Sciatic nerve (tissue), 2 donors: Measurements from ENCODE around the gene APOL6. TPM values are rescaled to one million over a fixed set of nuclear protein-coding genes. Genes with fewer than 3 reads are reported as not detected.

Experiments
- ATAC-seq: fragments of 200-7000 bp; cut with Tn5 transposase; one replicate; pipeline ENCODE4 v1.9.1; 2020; ENCODE audit warnings: mild to moderate bottlenecking, moderate library complexity
- DNase-seq: peaks from one replicate; pipeline ENCODE4 v3.0.0-alpha.2; 2020; ENCODE audit warnings: low spot score
- intact Hi-C: fragments of 100-400 bp; cut with DNase I; formaldehyde crosslinking; loops from one replicate; pipeline ENCODE4 v1.14.2; 2022
- total RNA-seq: library from RNA; stranded (reverse); fragmentation: NEBNext Ultra II Directional; extraction: Animal tissue kit (Norgen Biotek cat#: 25700); gene quantifications from one replicate; pipeline ENCODE4 v1.2.1, GENCODE V29; 2021
- donor health status: DM: no; HTN: no; CAD: no.
- donor health status: DM: no; HTN: no; CAD: no.

The APOL6 gene
- total RNA-seq, 1 donor from 2014 or later, result 16.4 TPM

DNA sequence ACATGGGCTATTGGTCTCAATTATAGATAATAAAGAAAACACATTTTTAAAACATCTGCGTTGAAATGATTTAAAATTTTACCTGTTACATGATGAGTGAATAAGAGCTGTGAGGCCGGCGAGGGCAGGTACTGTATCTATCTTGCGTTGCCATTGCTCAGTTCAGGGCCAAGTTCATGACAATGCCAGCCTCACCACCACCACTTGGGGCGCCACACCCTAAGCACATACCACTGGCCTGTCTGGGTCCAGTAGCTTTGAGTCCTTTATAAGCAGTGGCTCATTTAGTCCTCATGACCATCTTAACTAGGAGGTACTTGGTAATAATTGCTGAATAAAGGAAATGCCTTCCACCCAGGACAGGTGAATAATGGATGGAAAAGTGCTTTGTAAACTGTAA, 16.6 kb upstream of the APOL6 start:
- DNase-seq (peak; percentile 58), ATAC-seq (no peak)
- intact Hi-C loops, result no loop called here

- ATAC-seq, result no peak
- intact Hi-C loops, result no loop called here
- peak; percentile 32 for DNase-seq
Measured at GRCh38 chr22:35632935-35633334, 15.3 kb upstream of the APOL6 start.

DNA sequence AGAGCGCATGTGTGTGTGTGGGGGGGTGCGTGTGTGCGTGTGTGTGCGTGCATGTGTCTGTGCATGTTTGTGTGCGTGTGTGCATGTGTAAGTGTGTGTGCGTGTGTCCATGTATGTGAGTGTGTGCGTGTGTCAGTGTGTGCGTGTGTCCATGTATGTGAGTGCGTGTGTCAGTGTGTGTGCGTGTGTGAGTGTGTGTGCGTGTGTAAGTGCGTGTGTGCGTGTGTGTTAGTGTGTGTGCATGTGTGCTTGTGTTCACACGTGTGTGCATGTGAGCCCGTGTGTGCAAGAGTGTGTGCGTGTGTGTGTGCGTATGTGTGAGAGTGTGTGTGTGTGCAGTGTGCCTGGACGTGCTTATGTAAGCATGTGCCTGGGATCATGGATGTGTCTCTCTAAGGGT, 14.7 kb upstream of the APOL6 start:
- intact Hi-C loops, result no loop called here
- DNase-seq, result peak; percentile 14
- ATAC-seq, result no peak

DNA sequence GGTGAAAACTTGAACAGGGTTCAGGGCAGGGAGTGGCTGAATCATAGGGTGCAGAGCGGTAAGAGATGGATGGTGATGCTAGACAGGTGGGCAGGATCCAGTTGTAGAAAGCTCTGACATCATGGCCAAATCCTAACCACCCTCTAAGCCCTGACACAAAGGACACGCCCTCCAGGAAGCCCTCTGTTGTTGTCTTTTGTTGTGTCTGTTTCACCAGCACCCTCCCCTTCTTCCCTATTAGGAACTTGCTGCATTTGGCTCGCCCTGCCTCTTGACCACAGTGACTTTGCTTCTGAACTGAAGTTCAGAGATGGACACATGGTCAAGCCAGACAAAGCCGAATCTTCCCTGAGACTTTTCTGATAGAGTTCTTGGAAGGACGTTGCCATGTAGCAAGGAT, 14.2 kb upstream of the APOL6 start:
- intact Hi-C loops, result no loop called here
- DNase-seq (peak; percentile 23), ATAC-seq (no peak)

DNA sequence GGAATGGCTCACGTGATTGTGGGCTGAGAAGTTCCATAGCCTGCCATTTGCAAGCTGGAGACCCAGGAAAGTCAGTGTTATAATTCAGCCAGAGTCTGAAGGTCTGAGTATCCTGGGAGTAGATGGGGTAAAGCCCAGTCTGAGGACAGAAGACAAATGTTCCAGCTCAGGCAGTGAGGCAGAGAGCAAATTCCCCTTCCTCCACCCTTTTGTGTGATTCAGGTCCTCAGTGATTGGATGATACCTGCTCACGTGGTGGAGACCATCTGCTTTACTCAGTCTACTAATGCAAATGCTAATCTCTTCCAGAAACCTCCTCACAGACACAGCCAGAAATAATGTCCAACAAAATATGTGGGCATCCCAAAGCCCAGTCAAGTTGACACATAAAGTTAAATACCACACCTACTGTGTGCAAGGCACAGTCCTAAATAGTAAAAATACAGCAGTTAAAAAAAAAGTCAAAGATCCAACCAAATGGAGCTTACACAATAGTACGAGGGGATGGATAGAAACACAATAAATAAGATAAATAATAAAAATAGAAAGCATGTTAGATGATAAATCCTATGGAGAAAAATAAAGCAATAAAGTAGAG, 13.2 kb upstream of the APOL6 start:
- intact Hi-C loops, result no loop called here
- ATAC-seq (no peak), DNase-seq (peak; percentile 0)

GRCh38 chr22:35637254-35637653, 11.0 kb upstream of the APOL6 start:
- intact Hi-C loops, result no loop called here
- no peak for ATAC-seq
- DNase-seq, result peak; percentile 22

- intact Hi-C loops, result no loop called here
- ATAC-seq (peak; percentile 59), DNase-seq (no peak)
Measured at GRCh38 chr22:35638001-35638400, 10.2 kb upstream of the APOL6 start.

DNA sequence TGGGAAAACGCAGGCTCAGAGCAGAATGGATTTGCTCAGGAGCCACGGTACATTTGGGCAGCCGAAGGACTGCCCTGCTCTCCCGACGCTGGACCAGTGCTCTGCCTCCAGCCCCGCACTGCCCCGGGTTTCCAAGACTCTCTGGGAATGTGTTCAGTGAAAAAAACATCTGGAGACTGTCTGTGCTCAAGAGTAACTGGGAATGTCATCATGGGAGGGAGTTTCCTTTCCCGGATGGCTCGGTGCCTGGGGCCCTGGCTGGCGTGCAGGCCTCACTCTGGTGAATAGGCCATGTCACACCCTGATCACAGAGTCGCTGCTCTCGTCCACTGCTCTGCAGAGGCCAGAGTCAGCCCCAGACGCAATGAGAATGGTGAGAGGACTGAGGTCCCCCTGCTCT, 9.8 kb upstream of the APOL6 start:
- DNase-seq (peak; percentile 84), ATAC-seq (peak; percentile 94)
- intact Hi-C loops, result no loop called here

- DNase-seq, result no peak
- ATAC-seq, result no peak
- intact Hi-C loops, result no loop called here
Measured at GRCh38 chr22:35641494-35642120, 6.6 kb upstream of the APOL6 start.

- intact Hi-C loops, result no loop called here
- DNase-seq, result no peak
- ATAC-seq, result no peak
Measured at GRCh38 chr22:35642305-35642741, 5.9 kb upstream of the APOL6 start.

GRCh38 chr22:35643991-35644390, 4.3 kb upstream of the APOL6 start:
- no peak for DNase-seq
- ATAC-seq, result no peak
- intact Hi-C loops, result no loop called here

DNA sequence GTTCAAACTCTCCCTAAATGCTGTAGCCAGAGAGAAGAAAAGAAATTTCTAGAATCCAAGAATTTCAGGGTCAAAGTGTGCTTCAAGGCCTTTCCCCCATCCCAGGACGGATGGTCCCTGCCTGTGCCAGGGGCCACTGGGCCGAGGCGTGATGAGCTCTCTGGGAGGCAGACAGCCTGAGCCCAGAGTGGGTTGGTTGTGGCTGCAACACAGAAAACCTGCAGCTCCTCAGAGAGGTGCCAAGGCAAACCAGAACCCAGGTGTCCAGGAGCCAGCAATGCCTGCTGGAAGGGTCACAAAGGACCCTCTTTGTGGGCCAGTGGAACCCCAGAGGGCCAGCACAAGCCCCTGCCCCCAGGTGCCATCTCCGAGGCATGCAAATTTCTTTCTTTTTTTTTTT, 2.6 kb upstream of the APOL6 start:
- intact Hi-C loops, result no loop called here
- ATAC-seq, result no peak
- DNase-seq, result no peak

- intact Hi-C loops, result no loop called here
- ATAC-seq, result no peak
- DNase-seq, result no peak
Measured at GRCh38 chr22:35649026-35649553, 844 bp downstream of the APOL6 start.

DNA sequence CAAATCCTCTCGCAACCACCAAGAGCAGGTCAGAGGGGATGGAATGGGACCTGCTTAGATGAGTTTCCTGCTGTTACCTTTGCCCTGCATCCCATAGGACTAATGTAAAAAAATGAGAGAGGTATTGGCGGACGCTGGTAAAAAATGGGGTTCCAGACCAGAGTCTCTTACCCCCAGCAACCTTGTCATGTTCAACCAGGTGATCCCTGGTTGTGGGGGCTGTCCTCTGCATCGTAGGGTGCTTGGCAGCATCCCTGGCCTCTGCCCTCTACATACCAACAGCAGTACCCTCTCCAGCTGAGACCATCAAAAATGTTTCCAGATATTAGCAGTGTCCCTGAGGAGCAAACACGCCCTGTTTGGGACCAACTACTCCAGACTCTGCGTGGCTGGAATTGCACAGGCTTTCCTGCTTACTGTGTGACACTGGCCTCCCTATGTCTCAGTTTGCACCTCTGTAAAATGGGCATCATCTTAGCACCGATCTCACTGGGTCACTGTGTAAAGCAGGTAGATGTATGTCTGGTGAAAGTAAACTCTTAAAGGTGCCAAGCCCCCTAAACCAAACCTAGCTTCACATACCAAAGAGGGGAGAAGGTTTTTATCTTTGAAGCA, 1.5 kb downstream of the APOL6 start:
- intact Hi-C loops, result no loop called here
- DNase-seq (no peak), ATAC-seq (no peak)

GRCh38 chr22:35651085-35651484, 2.8 kb downstream of the APOL6 start:
- intact Hi-C loops, result no loop called here
- no peak for DNase-seq
- no peak for ATAC-seq

GRCh38 chr22:35653824-35654223, 5.6 kb downstream of the APOL6 start:
- ATAC-seq (no peak), DNase-seq (no peak)
- intact Hi-C loops, result no loop called here

DNA sequence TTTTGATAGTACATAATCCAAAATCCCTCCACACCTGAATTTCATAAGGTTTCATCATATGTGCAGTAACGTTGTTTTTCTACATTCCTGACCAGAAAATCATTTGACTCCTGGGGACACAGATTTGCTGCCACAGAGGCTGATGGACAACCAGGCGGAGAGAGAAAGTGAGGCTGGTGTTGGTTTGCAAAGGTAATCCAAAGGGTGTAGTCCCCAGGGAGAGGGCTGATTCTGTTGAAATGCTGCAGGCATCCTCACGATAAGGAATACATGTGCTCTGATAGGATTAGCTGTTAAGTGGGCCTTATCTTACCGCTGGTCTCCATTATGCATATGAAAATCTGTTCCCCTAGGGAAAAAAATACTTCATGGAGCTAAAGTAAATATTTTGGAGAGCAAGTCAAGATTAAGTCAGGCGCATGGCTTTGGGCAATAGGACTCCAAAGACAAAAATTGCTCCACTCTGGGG, 8.1 kb downstream of the APOL6 start:
- DNase-seq, result no peak
- no peak for ATAC-seq
- intact Hi-C loops, result no loop called here

DNA sequence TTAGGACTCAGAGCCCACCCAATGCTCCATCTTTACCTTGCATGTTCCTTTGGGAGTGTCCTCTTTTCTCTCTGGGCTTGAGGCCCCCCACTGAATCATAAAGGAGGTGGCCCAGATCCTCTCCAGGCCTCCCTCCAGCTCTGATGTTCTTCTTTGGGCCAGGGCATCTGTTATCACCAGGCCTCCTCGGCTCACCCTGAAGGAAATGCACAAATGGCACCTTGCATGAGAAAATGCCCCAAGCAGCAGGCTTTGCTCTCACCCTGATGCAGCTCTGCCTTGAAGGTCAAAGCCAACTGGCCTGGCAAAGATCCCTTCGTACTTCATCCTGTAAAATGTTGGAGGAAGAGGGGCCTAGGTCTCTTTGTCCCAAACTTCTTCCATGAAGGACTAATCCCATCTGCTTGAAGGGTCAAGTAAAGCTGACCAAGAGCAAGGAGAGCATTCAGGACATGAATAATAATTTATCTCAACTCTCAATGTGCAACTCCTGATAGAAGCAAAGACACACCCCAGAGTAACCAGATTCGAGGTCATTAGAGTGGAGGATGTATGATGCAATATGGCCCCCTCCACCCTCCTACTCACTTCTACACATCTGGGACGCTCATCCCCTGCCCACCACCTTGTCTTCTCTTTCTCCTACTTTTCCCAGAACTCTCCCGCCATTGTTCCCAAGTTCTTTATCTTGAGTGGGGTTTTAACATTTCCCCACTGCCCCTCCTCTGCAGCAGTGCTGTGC, 9.5 kb downstream of the APOL6 start:
- ATAC-seq, result no peak
- DNase-seq, result no peak
- intact Hi-C loops, result no loop called here

DNA sequence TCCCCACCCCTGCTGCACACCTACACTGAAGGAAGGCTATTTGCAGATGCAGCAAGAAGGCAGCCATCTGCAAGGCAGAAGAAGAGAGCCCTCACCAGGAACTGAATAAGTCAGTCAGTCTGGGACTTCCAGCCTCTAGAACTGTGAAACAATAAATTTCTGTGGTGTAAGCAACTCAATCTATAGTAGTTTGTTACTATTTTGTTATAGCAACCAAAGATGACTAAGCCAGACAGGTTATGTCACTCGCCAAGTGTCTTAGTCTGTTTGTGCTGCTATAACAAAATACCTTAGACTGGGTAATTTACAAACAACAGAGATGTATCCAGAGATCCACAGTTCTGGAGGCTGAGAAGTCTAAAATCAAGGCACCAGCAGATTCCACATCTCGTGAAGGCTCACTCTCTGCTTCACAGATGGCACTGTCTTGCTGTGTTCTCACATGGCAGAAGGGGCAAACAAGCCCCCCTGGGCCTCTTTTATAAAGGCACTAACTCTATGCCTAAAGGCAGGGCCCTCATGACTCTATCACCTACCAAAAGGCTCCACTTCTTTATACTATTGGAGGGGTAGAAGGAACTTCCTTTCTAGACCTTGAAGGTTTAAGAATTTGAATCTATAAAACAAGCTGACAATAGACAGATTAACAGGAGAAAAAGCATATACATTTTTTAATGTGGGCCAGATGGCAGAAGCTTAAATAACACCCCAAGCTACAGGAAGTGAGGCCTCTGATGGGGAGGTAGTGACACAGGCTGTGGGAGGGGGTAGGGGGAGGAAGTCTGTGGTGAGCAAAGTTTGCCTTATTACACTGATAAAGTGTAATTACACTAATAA, 12.3 kb downstream of the APOL6 start:
- ATAC-seq (peak; percentile 55), DNase-seq (no peak)
- intact Hi-C loops, result loop anchor here (5.0 kb wide), 1 partner anchor 77 kb away; no protein-coding TSS in a partner anchor
